ENCODE measurements around the gene KIAA0753.

The KIAA0753 gene

DNA sequence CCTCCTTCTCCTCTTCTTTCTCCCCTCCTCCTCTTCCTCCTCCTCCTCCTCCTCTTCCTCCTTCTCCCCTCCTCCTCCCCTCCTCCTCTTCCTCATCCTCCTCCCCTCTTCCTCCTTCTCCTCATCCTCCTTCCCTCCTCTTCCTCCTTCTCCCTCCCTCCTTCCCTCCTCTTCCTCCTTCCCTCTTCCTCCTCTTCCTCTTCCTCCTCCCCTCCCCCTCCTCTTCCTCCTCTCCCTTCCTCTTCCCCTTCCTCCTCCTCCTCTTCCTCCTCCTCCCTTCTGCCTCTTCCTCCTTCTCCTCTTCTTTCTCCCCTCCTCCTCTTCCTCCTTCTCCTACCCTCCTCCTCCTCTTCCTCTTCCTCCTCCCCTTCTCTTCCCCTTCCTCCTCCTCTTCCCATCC is 79.1 kb downstream of the KIAA0753 start:
- H3K79me2 ChIP-seq (ENCODE audit: insufficient read depth, low read length), result no peaks in the 10 kb centered on the region
- no peak overlapping the region for H2AFZ ChIP-seq (ENCODE audit: low read length)
- H3K27me3 ChIP-seq (ENCODE audit: insufficient read depth, low read length), result no peaks in the 10 kb centered on the region
- no peaks in the 10 kb centered on the region for H3K4me1 ChIP-seq (ENCODE audit: insufficient read depth, low read length, severe bottlenecking)
- no peaks in the 10 kb centered on the region for H4K20me1 ChIP-seq (ENCODE audit: insufficient read depth, low read length)
- no peak overlapping the region for H3K27ac ChIP-seq (ENCODE audit: low read depth, low read length, poor library complexity, severe bottlenecking)
- H3K9ac ChIP-seq (ENCODE audit: low read length), result no peak overlapping the region
- no peak overlapping the region for H3K4me2 ChIP-seq (ENCODE audit: low read length)
- H3K9me3 ChIP-seq (ENCODE audit: low read length), result no peaks in the 10 kb centered on the region
- no peak for TF ChIP-seq EZH2 (IDR thresholded peaks at IDR 0.05; ENCODE audit: borderline replicate concordance, low read length)
- TF ChIP-seq, protein P1, sequence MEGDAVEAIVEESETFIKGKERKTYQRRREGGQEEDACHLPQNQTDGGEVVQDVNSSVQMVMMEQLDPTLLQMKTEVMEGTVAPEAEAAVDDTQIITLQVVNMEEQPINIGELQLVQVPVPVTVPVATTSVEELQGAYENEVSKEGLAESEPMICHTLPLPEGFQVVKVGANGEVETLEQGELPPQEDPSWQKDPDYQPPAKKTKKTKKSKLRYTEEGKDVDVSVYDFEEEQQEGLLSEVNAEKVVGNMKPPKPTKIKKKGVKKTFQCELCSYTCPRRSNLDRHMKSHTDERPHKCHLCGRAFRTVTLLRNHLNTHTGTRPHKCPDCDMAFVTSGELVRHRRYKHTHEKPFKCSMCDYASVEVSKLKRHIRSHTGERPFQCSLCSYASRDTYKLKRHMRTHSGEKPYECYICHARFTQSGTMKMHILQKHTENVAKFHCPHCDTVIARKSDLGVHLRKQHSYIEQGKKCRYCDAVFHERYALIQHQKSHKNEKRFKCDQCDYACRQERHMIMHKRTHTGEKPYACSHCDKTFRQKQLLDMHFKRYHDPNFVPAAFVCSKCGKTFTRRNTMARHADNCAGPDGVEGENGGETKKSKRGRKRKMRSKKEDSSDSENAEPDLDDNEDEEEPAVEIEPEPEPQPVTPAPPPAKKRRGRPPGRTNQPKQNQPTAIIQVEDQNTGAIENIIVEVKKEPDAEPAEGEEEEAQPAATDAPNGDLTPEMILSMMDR (IDR thresholded peaks at IDR 0.05; ENCODE audit: low read length), result no peak
- no peak overlapping the region for H3K4me3 ChIP-seq (ENCODE audit: low read depth, low read length, poor library complexity, severe bottlenecking)
- no peaks in the 10 kb centered on the region for H3K9me2 ChIP-seq (ENCODE audit: low read depth, low read length)
- H3K36me3 ChIP-seq (ENCODE audit: insufficient read depth, low read length), result no peaks in the 10 kb centered on the region
- H3F3A ChIP-seq (ENCODE audit: insufficient read depth, low read length), result no peaks in the 10 kb centered on the region

DNA sequence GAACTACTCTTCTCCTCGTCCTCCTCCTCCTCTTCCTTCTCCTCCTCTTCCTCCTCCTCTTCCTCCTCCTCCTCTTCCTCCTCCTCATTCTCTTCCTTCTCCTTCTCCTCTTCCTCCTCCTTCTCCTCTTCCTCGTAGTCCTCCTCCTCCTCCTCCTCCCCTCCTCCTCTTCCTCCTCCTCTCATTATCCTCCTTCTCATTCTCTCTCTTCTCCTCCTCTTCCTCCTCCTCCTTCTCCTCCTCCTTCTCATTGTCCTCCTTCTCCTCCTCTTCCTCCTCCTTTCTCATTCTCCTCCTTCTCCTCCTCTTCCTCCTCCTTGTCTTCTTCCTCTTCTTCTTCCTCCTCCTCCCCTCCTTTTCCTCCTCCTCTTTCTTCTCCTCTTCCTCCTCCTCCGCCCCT is 80.0 kb downstream of the KIAA0753 start:
- Histone ChIP-seq H3K4me2 (ENCODE audit: low read length) (no peak overlapping the region), H3K4me1 (ENCODE audit: insufficient read depth, low read length, severe bottlenecking) (no peaks in the 10 kb centered on the region), H3K4me3 (ENCODE audit: low read depth, low read length, poor library complexity, severe bottlenecking) (no peak overlapping the region), H3K27me3 (ENCODE audit: insufficient read depth, low read length) (peaks cover 2% of the 10 kb centered on the region; the same call in 1 of the 2 replicates), H3K9ac (ENCODE audit: low read length) (no peak overlapping the region), H4K20me1 (ENCODE audit: insufficient read depth, low read length) (no peaks in the 10 kb centered on the region), H3F3A (ENCODE audit: insufficient read depth, low read length) (no peaks in the 10 kb centered on the region), H3K79me2 (ENCODE audit: insufficient read depth, low read length) (no peaks in the 10 kb centered on the region), H3K27ac (ENCODE audit: low read depth, low read length, poor library complexity, severe bottlenecking) (no peak overlapping the region), H3K9me2 (ENCODE audit: low read depth, low read length) (no peaks in the 10 kb centered on the region), H3K9me3 (ENCODE audit: low read length) (no peaks in the 10 kb centered on the region), H2AFZ (ENCODE audit: low read length) (no peak overlapping the region), H3K36me3 (ENCODE audit: insufficient read depth, low read length) (no peaks in the 10 kb centered on the region)
- TF ChIP-seq, protein P1 (IDR thresholded peaks at IDR 0.05; ENCODE audit: low read length), result no peak
- TF ChIP-seq EZH2 (IDR thresholded peaks at IDR 0.05; ENCODE audit: borderline replicate concordance, low read length), result no peak

DNA sequence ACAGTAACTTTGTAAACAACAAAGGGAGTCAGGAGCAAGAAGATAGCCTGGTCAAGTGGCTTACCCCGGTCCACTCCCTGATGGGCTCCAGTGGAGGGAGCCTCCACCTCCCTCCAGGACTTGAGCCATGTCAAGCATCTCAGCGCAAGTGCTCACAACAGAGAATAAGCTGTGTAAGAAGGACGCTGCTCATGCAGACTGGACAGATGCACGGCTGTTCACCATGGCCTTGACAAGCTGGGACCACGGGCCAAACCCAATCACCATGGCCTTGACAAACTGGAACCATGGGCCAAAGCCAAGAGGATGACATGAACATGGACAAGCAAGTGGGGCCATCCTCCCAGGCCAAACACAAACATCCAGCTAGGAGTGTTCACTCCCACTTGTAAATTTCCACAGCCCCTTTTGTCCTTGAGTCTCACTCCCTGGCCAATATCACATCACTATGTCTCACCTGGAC is 80.7 kb downstream of the KIAA0753 start:
- Histone ChIP-seq H3K4me3 (ENCODE audit: low read depth, low read length, poor library complexity, severe bottlenecking) (no peak overlapping the region), H3K36me3 (ENCODE audit: insufficient read depth, low read length) (no peaks in the 10 kb centered on the region), H3K4me2 (ENCODE audit: low read length) (no peak overlapping the region), H3K79me2 (ENCODE audit: insufficient read depth, low read length) (no peaks in the 10 kb centered on the region), H3F3A (ENCODE audit: insufficient read depth, low read length) (no peaks in the 10 kb centered on the region), H4K20me1 (ENCODE audit: insufficient read depth, low read length) (no peaks in the 10 kb centered on the region), H3K27ac (ENCODE audit: low read depth, low read length, poor library complexity, severe bottlenecking) (no peak overlapping the region), H2AFZ (ENCODE audit: low read length) (no peak overlapping the region), H3K4me1 (ENCODE audit: insufficient read depth, low read length, severe bottlenecking) (no peaks in the 10 kb centered on the region), H3K27me3 (ENCODE audit: insufficient read depth, low read length) (peaks cover 7% of the 10 kb centered on the region; the same call in 1 of the 2 replicates), H3K9ac (ENCODE audit: low read length) (no peak overlapping the region), H3K9me3 (ENCODE audit: low read length) (no peaks in the 10 kb centered on the region), H3K9me2 (ENCODE audit: low read depth, low read length) (no peaks in the 10 kb centered on the region)
- TF ChIP-seq, protein P1 (IDR thresholded peaks at IDR 0.05; ENCODE audit: low read length), result no peak
- TF ChIP-seq EZH2 (IDR thresholded peaks at IDR 0.05; ENCODE audit: borderline replicate concordance, low read length), result no peak
